ENCODE results near the gene CITED2.

Gene CITED2

GRCh38 chr6:139325686-139326085 lies 48.8 kb downstream of the CITED2 start:
- DNase-seq = no peak

GRCh38 chr6:139325125-139325524 lies 49.3 kb downstream of the CITED2 start:
- no peak for DNase-seq

- no peak for DNase-seq
These were observed 50.2 kb downstream of the CITED2 start for GRCh38 chr6:139324301-139324555.

- peak; percentile 67 for DNase-seq
These were observed 50.7 kb downstream of the CITED2 start for GRCh38 chr6:139323511-139324300.
